HuH-7.5 (cell line): ENCODE data around the gene CDC42EP5.

Experiments used
- DNase-seq: peaks from one replicate; pipeline ENCODE4 v3.0.0; 2011; ENCODE audit warnings: low spot score

The CDC42EP5 gene

GRCh38 chr19:54462047-54462654, 10.9 kb downstream of the CDC42EP5 start:
- DNase-seq, result no peak

- DNase-seq, result no peak
Measured at GRCh38 chr19:54461613-54462012, 11.5 kb downstream of the CDC42EP5 start.

- DNase-seq, result no peak
Measured at GRCh38 chr19:54461210-54461609, 11.9 kb downstream of the CDC42EP5 start.

- DNase-seq, result no peak
Measured at GRCh38 chr19:54460230-54461005, 12.7 kb downstream of the CDC42EP5 start.

- DNase-seq, result no peak
Measured at GRCh38 chr19:54459282-54460229, 13.5 kb downstream of the CDC42EP5 start.

- no peak for DNase-seq
Measured at GRCh38 chr19:54458648-54459281, 14.3 kb downstream of the CDC42EP5 start.

GRCh38 chr19:54457773-54458647, 15.1 kb downstream of the CDC42EP5 start:
- no peak for DNase-seq

GRCh38 chr19:54456423-54457373, 16.4 kb downstream of the CDC42EP5 start:
- no peak for DNase-seq

GRCh38 chr19:54455786-54456422, 17.2 kb downstream of the CDC42EP5 start:
- DNase-seq, result no peak

- DNase-seq, result no peak
Measured at GRCh38 chr19:54454781-54455675, 18.1 kb downstream of the CDC42EP5 start.

GRCh38 chr19:54453921-54454780, 18.9 kb downstream of the CDC42EP5 start:
- DNase-seq, result no peak

- no peak for DNase-seq
Measured at GRCh38 chr19:54452626-54453025, 20.5 kb downstream of the CDC42EP5 start.

GRCh38 chr19:54451997-54452396, 21.1 kb downstream of the CDC42EP5 start:
- no peak for DNase-seq

GRCh38 chr19:54451331-54451871, 21.7 kb downstream of the CDC42EP5 start:
- DNase-seq, result no peak

- no peak for DNase-seq
Measured at GRCh38 chr19:54449701-54450069, 23.4 kb downstream of the CDC42EP5 start.

GRCh38 chr19:54448774-54449700, 24.1 kb downstream of the CDC42EP5 start, which contains the start of gene LENG8:
LENG8 (plus strand) TSS chr19:54449199; CDS start chr19:54451345, 2,146 bp downstream.
- peak; percentile 96 for DNase-seq
